ENCODE results near the gene CFAP45.

The CFAP45 gene

GRCh38 chr1:159859767-159860322 lies 40.1 kb downstream of the CFAP45 start:
- Histone ChIP-seq H3K27me3 (no peaks in the 10 kb centered on the region), H3K4me1 (peaks cover 17% of the 10 kb centered on the region), H3K36me3 (no peaks in the 10 kb centered on the region), H3K4me3 (ENCODE audit: low read depth, low read length) (no peak overlapping the region), H3K9me3 (no peaks in the 10 kb centered on the region)
- DNase-seq = no peak
- TF ChIP-seq, protein P1, sequence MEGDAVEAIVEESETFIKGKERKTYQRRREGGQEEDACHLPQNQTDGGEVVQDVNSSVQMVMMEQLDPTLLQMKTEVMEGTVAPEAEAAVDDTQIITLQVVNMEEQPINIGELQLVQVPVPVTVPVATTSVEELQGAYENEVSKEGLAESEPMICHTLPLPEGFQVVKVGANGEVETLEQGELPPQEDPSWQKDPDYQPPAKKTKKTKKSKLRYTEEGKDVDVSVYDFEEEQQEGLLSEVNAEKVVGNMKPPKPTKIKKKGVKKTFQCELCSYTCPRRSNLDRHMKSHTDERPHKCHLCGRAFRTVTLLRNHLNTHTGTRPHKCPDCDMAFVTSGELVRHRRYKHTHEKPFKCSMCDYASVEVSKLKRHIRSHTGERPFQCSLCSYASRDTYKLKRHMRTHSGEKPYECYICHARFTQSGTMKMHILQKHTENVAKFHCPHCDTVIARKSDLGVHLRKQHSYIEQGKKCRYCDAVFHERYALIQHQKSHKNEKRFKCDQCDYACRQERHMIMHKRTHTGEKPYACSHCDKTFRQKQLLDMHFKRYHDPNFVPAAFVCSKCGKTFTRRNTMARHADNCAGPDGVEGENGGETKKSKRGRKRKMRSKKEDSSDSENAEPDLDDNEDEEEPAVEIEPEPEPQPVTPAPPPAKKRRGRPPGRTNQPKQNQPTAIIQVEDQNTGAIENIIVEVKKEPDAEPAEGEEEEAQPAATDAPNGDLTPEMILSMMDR (IDR thresholded peaks at IDR 0.05; ENCODE audit: low read depth, low read length) = no peak

- H3K4me1 ChIP-seq = peaks cover 17% of the 10 kb centered on the region
- no peaks in the 10 kb centered on the region for H3K36me3 ChIP-seq
- H3K27me3 ChIP-seq = no peaks in the 10 kb centered on the region
- H3K4me3 ChIP-seq (ENCODE audit: low read depth, low read length) = no peak overlapping the region
- TF ChIP-seq, protein P1 (IDR thresholded peaks at IDR 0.05; ENCODE audit: low read depth, low read length) = no peak
- no peak for DNase-seq
- no peaks in the 10 kb centered on the region for H3K9me3 ChIP-seq
These were observed 42.1 kb downstream of the CFAP45 start for GRCh38 chr1:159857889-159858288.

- Histone ChIP-seq H3K27me3 (no peaks in the 10 kb centered on the region), H3K9me3 (no peaks in the 10 kb centered on the region), H3K4me1 (peaks cover 17% of the 10 kb centered on the region), H3K4me3 (ENCODE audit: low read depth, low read length) (no peak overlapping the region), H3K36me3 (no peaks in the 10 kb centered on the region)
- TF ChIP-seq, protein P1 (IDR thresholded peaks at IDR 0.05; ENCODE audit: low read depth, low read length) = no peak
- DNase-seq = no peak
These were observed 43.4 kb downstream of the CFAP45 start for GRCh38 chr1:159856576-159856975.

- TF ChIP-seq, protein P1 (IDR thresholded peaks at IDR 0.05; ENCODE audit: low read depth, low read length) = no peak
- Histone ChIP-seq H3K4me1 (peaks cover 14% of the 10 kb centered on the region), H3K27me3 (no peaks in the 10 kb centered on the region), H3K36me3 (no peaks in the 10 kb centered on the region), H3K9me3 (no peaks in the 10 kb centered on the region), H3K4me3 (ENCODE audit: low read depth, low read length) (no peak overlapping the region)
- no peak for DNase-seq
These were observed 44.3 kb downstream of the CFAP45 start for GRCh38 chr1:159855709-159856108.

- peaks cover 4% of the 10 kb centered on the region for H3K4me1 ChIP-seq
- H3K27me3 ChIP-seq = no peaks in the 10 kb centered on the region
- no peaks in the 10 kb centered on the region for H3K9me3 ChIP-seq
- H3K4me3 ChIP-seq (ENCODE audit: low read depth, low read length) = peak overlapping the region; percentile 72
- TF ChIP-seq, protein P1 (IDR thresholded peaks at IDR 0.05; ENCODE audit: low read depth, low read length) = no peak
- H3K36me3 ChIP-seq = no peaks in the 10 kb centered on the region
- peak; percentile 82 for DNase-seq
These were observed 45.2 kb downstream of the CFAP45 start for GRCh38 chr1:159854693-159855192.

- DNase-seq = peak; percentile 66
- no peaks in the 10 kb centered on the region for H3K9me3 ChIP-seq
- peak overlapping the region; percentile 72 for H3K4me3 ChIP-seq (ENCODE audit: low read depth, low read length)
- H3K36me3 ChIP-seq = no peaks in the 10 kb centered on the region
- no peaks in the 10 kb centered on the region for H3K27me3 ChIP-seq
- no peaks in the 10 kb centered on the region; the same call in 1 of the 2 replicates for H3K4me1 ChIP-seq
- TF ChIP-seq, protein P1 (IDR thresholded peaks at IDR 0.05; ENCODE audit: low read depth, low read length) = no peak
These were observed 45.8 kb downstream of the CFAP45 start for GRCh38 chr1:159854116-159854692.
